ENCODE data around the gene DDAH1. TPM values are rescaled to one million over a fixed set of nuclear protein-coding genes. Genes with fewer than 3 reads are reported as not detected.

DDAH1 gene
- total RNA-seq, 4 donors from 2014 or later: 8.3 to 21.1 (median 13.3) TPM

- WGBS, 2 donors: 75 to 77% methylated on average over 9 of the region's 9 CpGs
- DNase-seq (ENCODE audit: low spot score in 2 of 2): peak in 1 of 2 donors; percentile 58
- intact Hi-C loops (cut with DNase I; ENCODE audit: low total_unique reads): no loop called here
- H3K4me3 ChIP-seq (ENCODE audit: low read depth, poor library complexity, severe bottlenecking): no peak overlapping the region
- TF ChIP-seq, protein P1, sequence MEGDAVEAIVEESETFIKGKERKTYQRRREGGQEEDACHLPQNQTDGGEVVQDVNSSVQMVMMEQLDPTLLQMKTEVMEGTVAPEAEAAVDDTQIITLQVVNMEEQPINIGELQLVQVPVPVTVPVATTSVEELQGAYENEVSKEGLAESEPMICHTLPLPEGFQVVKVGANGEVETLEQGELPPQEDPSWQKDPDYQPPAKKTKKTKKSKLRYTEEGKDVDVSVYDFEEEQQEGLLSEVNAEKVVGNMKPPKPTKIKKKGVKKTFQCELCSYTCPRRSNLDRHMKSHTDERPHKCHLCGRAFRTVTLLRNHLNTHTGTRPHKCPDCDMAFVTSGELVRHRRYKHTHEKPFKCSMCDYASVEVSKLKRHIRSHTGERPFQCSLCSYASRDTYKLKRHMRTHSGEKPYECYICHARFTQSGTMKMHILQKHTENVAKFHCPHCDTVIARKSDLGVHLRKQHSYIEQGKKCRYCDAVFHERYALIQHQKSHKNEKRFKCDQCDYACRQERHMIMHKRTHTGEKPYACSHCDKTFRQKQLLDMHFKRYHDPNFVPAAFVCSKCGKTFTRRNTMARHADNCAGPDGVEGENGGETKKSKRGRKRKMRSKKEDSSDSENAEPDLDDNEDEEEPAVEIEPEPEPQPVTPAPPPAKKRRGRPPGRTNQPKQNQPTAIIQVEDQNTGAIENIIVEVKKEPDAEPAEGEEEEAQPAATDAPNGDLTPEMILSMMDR (IDR thresholded peaks at IDR 0.05): no peak
- TF ChIP-seq POLR2A (IDR thresholded peaks at IDR 0.05): no peak
Measured at GRCh38 chr1:85289207-85289847, 175.6 kb downstream of the DDAH1 start.

GRCh38 chr1:85284202-85284601, 180.8 kb downstream of the DDAH1 start:
- intact Hi-C loops (cut with DNase I; ENCODE audit: low total_unique reads): no loop called here
- no peak for TF ChIP-seq POLR2A (IDR thresholded peaks at IDR 0.05)
- TF ChIP-seq, protein P1 (IDR thresholded peaks at IDR 0.05): no peak
- 100% methylated on average over 2 of the region's 2 CpGs; no CpG with 5 or more reads in 1 of the 2 donors for WGBS, 2 donors
- DNase-seq (ENCODE audit: low spot score in 2 of 2): no peak
- no peak overlapping the region for H3K4me3 ChIP-seq (ENCODE audit: low read depth, poor library complexity, severe bottlenecking)

GRCh38 chr1:85283475-85284199, 181.3 kb downstream of the DDAH1 start:
- TF ChIP-seq, protein P1 (IDR thresholded peaks at IDR 0.05): no peak
- TF ChIP-seq POLR2A (IDR thresholded peaks at IDR 0.05): no peak
- intact Hi-C loops (cut with DNase I; ENCODE audit: low total_unique reads): no loop called here
- no peak overlapping the region for H3K4me3 ChIP-seq (ENCODE audit: low read depth, poor library complexity, severe bottlenecking)
- no peak for DNase-seq (ENCODE audit: low spot score in 2 of 2)
- whole genome bisulfite sequencing, 2 donors: 50 to 53% methylated on average over 8 to 10 of the region's 11 CpGs

DNA sequence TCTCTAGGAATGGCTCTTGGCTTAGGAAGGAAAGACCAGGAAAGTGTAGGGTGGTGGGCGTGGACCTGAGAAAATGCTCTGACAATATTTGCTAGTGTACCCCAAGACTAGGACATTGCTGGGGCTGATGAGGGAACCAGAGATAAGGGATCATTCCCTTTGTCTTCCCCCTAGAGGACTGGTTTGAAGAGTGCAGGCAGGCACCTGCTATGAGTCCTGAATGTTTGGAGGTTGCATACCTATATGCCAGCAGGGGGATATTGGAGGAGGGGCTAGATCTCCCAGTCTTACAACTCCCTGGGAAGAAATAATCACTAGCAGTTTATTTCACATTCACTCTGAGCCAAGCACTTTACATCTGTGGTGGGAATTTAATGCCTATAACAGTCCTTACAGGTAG, 182.5 kb downstream of the DDAH1 start:
- 91 to 92% methylated on average over 1 of the region's 1 CpG for WGBS, 2 donors
- DNase-seq (ENCODE audit: low spot score in 2 of 2): no peak
- H3K4me3 ChIP-seq (ENCODE audit: low read depth, poor library complexity, severe bottlenecking): no peak overlapping the region
- intact Hi-C loops (cut with DNase I; ENCODE audit: low total_unique reads): no loop called here
- no peak for TF ChIP-seq POLR2A (IDR thresholded peaks at IDR 0.05)
- TF ChIP-seq, protein P1 (IDR thresholded peaks at IDR 0.05): no peak

DNA sequence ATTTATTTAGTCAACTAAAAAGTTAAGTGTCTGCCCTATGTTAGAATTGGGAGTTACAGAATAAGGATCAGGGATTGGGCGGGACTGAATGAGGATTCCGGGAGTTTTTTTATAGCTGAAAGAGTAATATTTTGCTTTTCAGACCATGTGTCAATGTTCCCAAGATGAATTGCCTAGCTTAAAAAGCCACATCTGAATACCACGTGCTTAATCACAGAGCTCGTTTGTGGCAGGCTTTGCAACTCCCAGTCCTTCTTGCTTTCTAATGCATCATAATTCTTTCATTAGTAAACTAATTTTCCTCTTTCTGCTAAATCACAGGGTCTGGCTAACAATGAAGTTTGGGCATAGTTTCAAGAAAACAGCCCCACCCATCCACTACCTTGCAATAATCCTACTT, 184.3 kb downstream of the DDAH1 start:
- no peak for TF ChIP-seq POLR2A (IDR thresholded peaks at IDR 0.05)
- TF ChIP-seq, protein P1 (IDR thresholded peaks at IDR 0.05): no peak
- intact Hi-C loops (cut with DNase I; ENCODE audit: low total_unique reads): no loop called here
- DNase-seq (ENCODE audit: low spot score in 2 of 2): no peak
- 51 to 54% methylated on average over 4 of the region's 4 CpGs for WGBS, 2 donors
- no peak overlapping the region for H3K4me3 ChIP-seq (ENCODE audit: low read depth, poor library complexity, severe bottlenecking)
